Stimulated activated CD4-positive, alpha-beta T cell treated with anti-CD3 and anti-CD28 coated beads, Interleukin-1b, Interleukin-23, amount 100 ng/mL, for 1 hour (primary cell): Measurements from ENCODE around the gene CDK6.

Source experiments
- DNase-seq, 2 donors: peaks; one replicate each; pipeline ENCODE4 v3.0.0-alpha.2; 2020; ENCODE audit warnings: low read depth in 2 of 2

The CDK6 gene

GRCh38 chr7:92826258-92826938 is 10.0 kb downstream of the CDK6 start:
- no peak for DNase-seq

- no peak for DNase-seq
Measured at GRCh38 chr7:92824901-92825480, 11.4 kb downstream of the CDK6 start.

DNA sequence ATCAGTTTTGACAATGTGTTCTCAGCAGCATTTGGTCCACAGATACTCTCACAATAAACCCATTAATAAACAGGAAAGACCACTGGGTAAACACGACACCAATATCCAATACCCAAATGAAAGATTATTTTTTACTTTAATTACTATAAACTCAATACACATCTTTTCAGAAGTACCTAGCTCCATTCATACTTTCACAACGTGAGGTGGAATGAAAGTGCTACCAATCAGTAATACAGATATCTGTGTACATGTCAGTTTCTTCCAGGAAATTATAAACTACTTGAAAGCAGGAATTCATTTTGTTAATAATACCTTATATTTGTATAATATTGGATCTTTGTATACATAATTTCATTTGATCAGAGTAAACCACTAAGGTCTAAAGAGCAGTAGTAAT is 11.9 kb downstream of the CDK6 start:
- DNase-seq = no peak

DNA sequence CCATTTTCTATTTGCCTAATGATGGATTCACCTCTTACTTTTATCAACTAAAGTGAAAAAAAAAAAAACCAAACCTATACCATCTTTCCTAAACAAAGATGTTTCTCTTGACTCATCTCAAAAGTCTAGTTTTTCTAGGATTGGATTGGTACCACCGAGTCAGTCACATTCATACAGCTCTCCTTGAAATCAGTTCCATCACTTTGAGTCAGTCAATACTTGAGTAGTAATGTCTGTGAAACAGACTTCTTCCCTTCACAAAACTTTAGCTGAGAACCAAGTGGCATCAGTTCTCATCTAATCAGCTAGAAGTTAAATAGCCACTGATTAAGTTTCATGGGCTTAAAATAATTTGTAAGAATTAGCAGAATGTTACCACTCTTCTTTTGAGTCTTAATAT is 13.3 kb downstream of the CDK6 start:
- no peak for DNase-seq

DNA sequence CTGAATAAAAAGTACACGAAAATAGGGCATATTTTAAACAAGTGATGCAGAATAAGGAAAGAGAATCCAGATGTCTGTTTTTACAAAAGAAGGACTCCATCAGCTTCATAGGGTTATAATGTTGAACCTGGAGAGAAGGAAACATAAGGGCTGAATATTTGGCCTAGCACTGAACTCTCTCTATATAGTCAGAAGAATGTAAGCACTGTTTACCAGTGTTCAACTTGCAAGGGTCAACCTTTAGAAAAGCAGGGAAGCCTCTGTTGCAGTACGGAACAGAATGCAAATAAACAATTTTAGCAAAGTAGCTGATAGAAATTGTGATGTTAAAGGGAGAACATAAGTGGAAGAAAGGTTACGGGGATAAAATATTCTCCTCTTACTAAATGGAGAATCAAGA is 16.2 kb downstream of the CDK6 start:
- no peak for DNase-seq

- DNase-seq = no peak
Measured at GRCh38 chr7:92817398-92817797, 19.0 kb downstream of the CDK6 start.

- DNase-seq = no peak
Measured at GRCh38 chr7:92815412-92815811, 21.0 kb downstream of the CDK6 start.

- DNase-seq = no peak
Measured at GRCh38 chr7:92813390-92814024, 22.9 kb downstream of the CDK6 start.

- no peak for DNase-seq
Measured at GRCh38 chr7:92811158-92811557, 25.2 kb downstream of the CDK6 start.

GRCh38 chr7:92809760-92810573 is 26.4 kb downstream of the CDK6 start:
- DNase-seq = no peak

DNA sequence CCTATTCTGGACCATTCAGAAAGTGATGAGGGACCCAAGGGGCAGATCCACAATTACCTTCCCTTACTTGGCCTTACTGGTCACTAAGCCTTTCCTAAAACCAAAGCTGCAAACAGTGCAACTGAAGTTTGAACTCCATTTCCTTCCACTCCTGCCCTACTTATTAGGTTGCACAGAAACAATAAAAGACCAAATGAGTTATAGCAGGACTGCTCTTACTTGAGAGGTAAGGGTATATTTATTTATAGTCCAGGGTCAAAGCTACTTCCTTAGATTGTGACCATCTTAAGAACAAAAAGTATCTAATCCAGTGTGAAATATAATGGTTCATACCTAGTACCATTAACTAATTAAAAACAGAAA is 27.0 kb downstream of the CDK6 start:
- DNase-seq = no peak

GRCh38 chr7:92808635-92809034 is 27.7 kb downstream of the CDK6 start:
- DNase-seq = no peak

- no peak for DNase-seq
Measured at GRCh38 chr7:92808006-92808405, 28.4 kb downstream of the CDK6 start.

DNA sequence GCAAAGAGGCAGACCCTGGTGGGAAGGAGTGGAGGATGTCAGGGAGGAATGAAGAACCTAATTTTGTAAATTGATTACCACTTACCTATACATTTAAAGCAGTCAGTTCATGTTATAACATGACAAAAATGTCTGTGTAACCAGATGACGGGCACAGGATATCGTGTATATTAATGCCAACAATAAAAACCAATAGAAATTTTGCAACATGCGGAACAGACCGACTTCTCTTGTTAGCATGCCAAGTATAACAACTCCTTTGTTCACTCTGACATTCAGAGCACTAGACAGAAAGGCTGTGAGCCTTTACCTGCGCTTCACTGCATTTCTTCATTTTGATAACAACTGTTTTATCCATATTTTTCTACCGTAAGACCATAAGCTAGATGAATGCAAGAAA is 29.9 kb downstream of the CDK6 start:
- no peak for DNase-seq

- DNase-seq = no peak
Measured at GRCh38 chr7:92802406-92802805, 34.0 kb downstream of the CDK6 start.

DNA sequence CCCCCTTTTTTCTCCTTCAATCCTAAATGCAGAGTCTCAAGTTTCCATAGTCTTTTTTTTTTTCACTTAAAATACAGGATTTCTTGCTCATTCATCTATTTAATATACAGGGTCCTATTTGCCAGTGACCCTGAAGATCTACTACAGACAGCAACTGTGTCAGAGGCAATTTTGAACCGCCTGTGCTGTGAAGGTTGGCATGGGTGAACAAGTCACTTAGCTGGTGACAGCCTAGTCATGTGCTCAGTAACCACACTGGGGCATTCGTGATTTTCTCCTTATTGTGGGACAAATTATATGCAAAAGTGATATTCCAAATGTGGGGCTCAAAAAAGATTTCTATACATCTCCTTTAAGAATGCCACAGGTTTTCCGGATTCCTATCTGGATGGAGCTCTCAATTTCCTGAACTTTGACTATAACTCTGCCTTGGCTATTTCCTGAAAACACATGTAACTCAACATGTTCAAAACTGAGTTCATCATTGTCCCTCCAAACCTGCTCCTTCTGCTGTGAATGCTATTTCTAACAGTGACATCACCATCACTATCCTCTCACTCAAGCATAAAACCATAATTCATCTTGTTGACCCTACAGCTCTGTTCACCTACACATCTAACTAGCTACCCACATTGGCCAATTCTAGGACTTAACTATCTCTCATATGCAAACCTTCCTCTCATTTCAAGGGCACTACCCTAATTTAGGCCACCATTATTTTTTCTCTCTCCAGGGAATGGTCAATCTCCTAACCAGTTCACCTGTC is 36.7 kb downstream of the CDK6 start:
- no peak for DNase-seq

GRCh38 chr7:92798517-92799249 is 37.7 kb downstream of the CDK6 start:
- DNase-seq = no peak

DNA sequence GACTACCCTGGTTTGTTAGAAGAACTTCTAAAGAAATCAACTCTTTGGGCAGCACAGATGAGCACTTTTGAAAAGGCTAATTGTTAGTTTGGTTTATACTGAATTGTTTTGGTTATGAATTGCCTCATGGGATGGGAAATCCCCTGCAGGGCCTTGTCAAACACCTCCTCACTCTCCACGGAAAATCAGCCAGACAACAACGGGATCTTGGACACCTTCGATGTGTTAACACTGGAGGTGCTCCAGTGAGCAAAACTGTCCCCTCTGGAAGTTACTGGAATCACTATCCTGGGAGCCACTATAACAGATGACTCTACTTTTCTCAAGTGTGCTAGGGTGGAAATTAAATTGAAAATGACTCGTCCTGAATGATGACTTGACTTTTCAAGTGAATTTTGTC is 38.7 kb downstream of the CDK6 start:
- no peak for DNase-seq

- no peak for DNase-seq
Measured at GRCh38 chr7:92797284-92797683, 39.1 kb downstream of the CDK6 start.

DNA sequence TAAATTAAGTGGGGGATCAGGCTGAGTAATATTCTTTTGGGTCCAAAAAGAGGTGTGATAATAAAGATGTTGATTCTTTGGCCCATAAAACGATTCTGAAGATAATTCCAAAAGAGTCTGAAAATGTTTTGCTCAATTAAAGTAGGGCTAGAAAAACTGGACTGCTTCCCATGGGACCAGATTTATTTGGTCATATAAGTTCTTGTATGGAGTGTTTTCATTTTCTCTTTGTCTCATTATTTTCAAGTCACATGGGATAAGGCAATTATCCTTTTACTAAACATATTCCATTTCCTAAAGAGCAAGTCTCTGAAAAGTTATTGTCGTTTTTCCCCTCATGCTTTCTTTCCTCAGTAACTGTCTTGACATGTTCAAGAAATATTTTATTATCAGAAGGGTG is 41.5 kb downstream of the CDK6 start:
- DNase-seq = no peak

- DNase-seq = no peak
Measured at GRCh38 chr7:92794391-92794790, 42.0 kb downstream of the CDK6 start.
